B cell (primary cell): ENCODE measurements around the gene HIRA. TPM values are rescaled to one million over a fixed set of nuclear protein-coding genes. Genes with fewer than 3 reads are reported as not detected.

Source experiments
- ATAC-seq: fragments of 200-7000 bp; cut with Tn5 transposase; one replicate; pipeline ENCODE4 v1.10.0; 2021; ENCODE audit warnings: low read depth, mild to moderate bottlenecking, moderate number of reproducible peaks, moderate library complexity
- CTCF ChIA-PET: fragments of 350-600 bp; sonication (Branson Sonifier 250); formaldehyde crosslinking; loops from one replicate; lab custom pipeline; 2021; ENCODE audit warnings: antibody characterized with exemption, inconsistent platforms; lab: Charles Lee
- POLR2A ChIA-PET: fragments of 350-600 bp; sonication (Branson Sonifier 250); formaldehyde crosslinking; loops from one replicate; lab custom pipeline; 2021; ENCODE audit warnings: antibody characterized with exemption; lab: Charles Lee
- DNase-seq: peaks from one replicate; pipeline ENCODE4 v3.0.0; 2013
- H2AFZ ChIP-seq: 2 replicates; pipeline ENCODE4 v1.6.1; 2012; ENCODE audit warnings: mild to moderate bottlenecking, low read depth, low read length; ENCODE audit not compliant: insufficient read depth, poor library complexity, severe bottlenecking
- H3K27ac ChIP-seq, 2 donors: 1 replicate in 1 of 2; 2 replicates in 1 of 2; pipeline ENCODE4 v1.5.1; 2012 to 2013; ENCODE audit warnings: low read length in 2 of 2, mild to moderate bottlenecking in 2 of 2, moderate library complexity in 1 of 2
- H3K27me3 ChIP-seq, 4 experiments: fragments of 200-600 bp in 1 of 4; sonication (generic) in 1 of 4; replicated peaks in 1 of 4; 1 replicate in 2 of 4; 2 replicates in 2 of 4; pipeline versions ENCODE4 v1.6.1 to v1.7.0; 2013 to 2016; ENCODE audit warnings: low read length in 3 of 4, mild to moderate bottlenecking in 2 of 4, mixed read lengths in 1 of 4, moderate library complexity in 1 of 4; ENCODE audit not compliant: insufficient read depth in 4 of 4, control insufficient read depth in 3 of 4; ENCODE audit errors: control extremely low read depth in 1 of 4
- H3K36me3 ChIP-seq, 2 experiments: replicated peaks in 1 of 2; 1 replicate in 1 of 2; 2 replicates in 1 of 2; pipeline versions ENCODE4 v1.6.1 to v1.7.1; 2013; ENCODE audit warnings: low read length in 1 of 2; ENCODE audit not compliant: insufficient read depth in 2 of 2, control insufficient read depth in 1 of 2; ENCODE audit errors: control extremely low read depth in 1 of 2, extremely low read depth in 1 of 2
- H3K4me1 ChIP-seq, 2 donors: fragments of 200-600 bp in 1 of 2; sonication (generic) in 1 of 2; 1 replicate in 1 of 2; 2 replicates in 1 of 2; pipeline versions ENCODE4 v1.5.1 to v1.6.1; 2013 to 2017; ENCODE audit warnings: low read length in 2 of 2; ENCODE audit not compliant: control insufficient read depth in 2 of 2, insufficient read depth in 2 of 2
- H3K4me2 ChIP-seq: replicated peaks from 2 replicates; pipeline ENCODE3; 2012; ENCODE audit warnings: mild to moderate bottlenecking, low read depth, low read length; ENCODE audit not compliant: poor library complexity, severe bottlenecking
- H3K4me3 ChIP-seq, 5 experiments: fragments of 200-600 bp in 1 of 5; sonication (generic) in 1 of 5; 1 replicate in 3 of 5; 2 replicates in 2 of 5; pipeline versions ENCODE4 v1.5.1 to v1.7.0; 2011 to 2016; ENCODE audit warnings: low read length in 4 of 5, mild to moderate bottlenecking in 4 of 5, low read depth in 2 of 5, control low read depth in 1 of 5, moderate library complexity in 1 of 5; ENCODE audit not compliant: insufficient read depth in 1 of 5; ENCODE audit errors: control extremely low read depth in 1 of 5, extremely low read depth in 1 of 5
- H3K79me2 ChIP-seq: fragments of 200-600 bp; sonication (generic); one replicate; pipeline ENCODE4 v1.6.0; 2016; ENCODE audit warnings: low read length; ENCODE audit not compliant: control insufficient read depth, insufficient read depth
- H3K9ac ChIP-seq: fragments of 200-600 bp; sonication (generic); 2 replicates; pipeline ENCODE4 v1.6.1; 2017; ENCODE audit warnings: mild to moderate bottlenecking, low read length, moderate library complexity
- H3K9me3 ChIP-seq, 3 donors: one replicate each; pipeline versions ENCODE4 v1.6.1 to v1.7.1; 2013; ENCODE audit warnings: low read length in 2 of 3; ENCODE audit not compliant: control insufficient read depth in 2 of 3, insufficient read depth in 1 of 3; ENCODE audit errors: control extremely low read depth in 1 of 3
- H4K20me1 ChIP-seq: 2 replicates; pipeline ENCODE4 v1.6.0; 2012; ENCODE audit warnings: mild to moderate bottlenecking, low read length; ENCODE audit not compliant: insufficient read depth, control insufficient read depth, poor library complexity, severe bottlenecking
- H3K27ac Mint-ChIP-seq: one replicate; pipeline ENCODE4 v1.8.0; 2021; ENCODE audit warnings: mixed read lengths
- H3K27me3 Mint-ChIP-seq: one replicate; pipeline ENCODE4 v1.8.0; 2021; ENCODE audit warnings: mixed read lengths
- H3K4me1 Mint-ChIP-seq: one replicate; pipeline ENCODE4 v1.8.0; 2021; ENCODE audit warnings: mixed read lengths
- H3K4me3 Mint-ChIP-seq: one replicate; pipeline ENCODE4 v1.8.0; 2021; ENCODE audit warnings: mixed read lengths
- H3K9me3 Mint-ChIP-seq: one replicate; pipeline ENCODE4 v1.8.0; 2022; ENCODE audit warnings: mixed read lengths; ENCODE audit not compliant: insufficient read depth
- CTCF ChIP-seq: fragments of 200-600 bp; IDR thresholded peaks from one replicate; pipeline ENCODE4 v1.8.0; 2022; ENCODE audit warnings: antibody characterized with exemption, mild to moderate bottlenecking
- EZH2 ChIP-seq: IDR thresholded peaks from 2 replicates; pipeline ENCODE4 v1.6.1; 2012; ENCODE audit warnings: borderline replicate concordance, low read depth, mild to moderate bottlenecking, moderate library complexity, low read length; ENCODE audit not compliant: insufficient read depth, poor library complexity, severe bottlenecking
- WGBS: methylation state at CpG from one replicate; pipeline ENCODE4 v1.1.5; 2013; ENCODE audit warnings: missing lambda C conversion rate; ENCODE audit not compliant: insufficient coverage; 5-methylcytosine and 5-hydroxymethylcytosine counted together
- intact Hi-C: fragments of 100-400 bp; cut with micrococcal nuclease; formaldehyde crosslinking; loops from one replicate; pipeline ENCODE4 v1.10.0; 2022
- polyA plus RNA-seq: library from polyadenylated mRNA; depleted of rRNA; stranded (reverse); fragments of >200 nt; gene quantifications from 2 replicates; pipeline ENCODE4 v1.2.3, GENCODE V29; 2012
- total RNA-seq, 2 donors: library from RNA; stranded (reverse); fragments of 120-200 nt in 1 of 2; gene quantifications; 1 replicate in 1 of 2; 2 replicates in 1 of 2; pipeline versions ENCODE4 v1.2.3 to v1.2.4, GENCODE V29; 2013 to 2022

HIRA gene
- total and polyA plus RNA-seq, 2 donors (not counting 1 experiment from before 2014, with no cell fraction given): 28.3 to 34.5 TPM

- 96% methylated on average over 7 of the region's 7 CpGs for WGBS
- TF ChIP-seq EZH2 (no peak), CTCF (no peak)
- no peak overlapping the region for H3K27ac Mint-ChIP-seq
- no peaks in the 10 kb centered on the region for H3K9me3 Mint-ChIP-seq
- no peaks in the 10 kb centered on the region for H3K27me3 Mint-ChIP-seq
- intact Hi-C loops: no loop called here
- H3K9ac ChIP-seq: no peak overlapping the region
- no peak for ATAC-seq
- H3K79me2 ChIP-seq: peaks cover 35% of the 10 kb centered on the region
- H3K4me1 Mint-ChIP-seq: no peaks in the 10 kb centered on the region
- no peak for DNase-seq
- H3K9me3 ChIP-seq: no peaks in the 10 kb centered on the region
- H2AFZ ChIP-seq: no peak overlapping the region
- POLR2A ChIA-PET: no interaction called here
- H3K4me1 ChIP-seq: no peaks in the 10 kb centered on the region
- H3K27me3 ChIP-seq: no peaks in the 10 kb centered on the region
- no peak overlapping the region for H3K4me3 ChIP-seq
- no peak overlapping the region for H3K4me3 Mint-ChIP-seq
- peaks cover 3 to 94% of the 10 kb centered on the region in 2 experiments for H3K36me3 ChIP-seq
- H3K27ac ChIP-seq: no peak overlapping the region
- no peak overlapping the region for H3K4me2 ChIP-seq
- peaks cover 18% of the 10 kb centered on the region for H4K20me1 ChIP-seq
- CTCF ChIA-PET: no interaction called here
Measured at GRCh38 chr22:19469421-19469820, 37.9 kb upstream of the HIRA start.

DNA sequence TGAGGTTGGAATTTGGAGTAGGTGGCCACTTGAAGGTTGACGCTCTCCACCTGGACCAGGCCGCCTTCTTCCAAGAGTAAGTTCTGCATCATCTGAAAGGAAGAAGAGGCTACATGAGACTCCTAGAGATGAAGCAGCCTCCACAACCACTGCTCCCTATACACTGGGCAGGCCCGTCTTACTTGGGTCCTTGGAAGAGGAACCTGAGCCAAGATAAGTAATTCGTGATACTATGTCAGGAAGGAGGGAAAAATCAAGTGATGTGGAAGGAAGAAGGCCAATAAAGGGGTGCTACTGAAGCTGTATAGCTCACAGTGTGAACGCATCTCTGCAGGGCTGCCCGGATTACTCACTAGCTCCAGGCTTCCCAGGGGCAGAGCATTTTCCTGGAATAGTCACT lies 36.4 kb upstream of the HIRA start:
- intact Hi-C loops: no loop called here
- Histone ChIP-seq H3K27ac (no peak overlapping the region), H3K36me3 (peaks cover 3 to 88% of the 10 kb centered on the region in 2 experiments), H3K9me3 (no peaks in the 10 kb centered on the region), H3K4me2 (no peak overlapping the region), H2AFZ (no peak overlapping the region), H4K20me1 (peaks cover 5% of the 10 kb centered on the region), H3K9ac (no peak overlapping the region), H3K27me3 (no peaks in the 10 kb centered on the region), H3K4me3 (no peak overlapping the region), H3K4me1 (no peaks in the 10 kb centered on the region), H3K79me2 (peaks cover 23% of the 10 kb centered on the region)
- CTCF ChIA-PET: interaction anchor here (1.2 kb wide), 1 partner anchor 9 kb away, joined by 3 read pairs; no protein-coding TSS in a partner anchor
- ATAC-seq: no peak
- TF ChIP-seq EZH2 (no peak), CTCF (no peak)
- POLR2A ChIA-PET: no interaction called here
- no peaks in the 10 kb centered on the region for H3K4me1 Mint-ChIP-seq
- no peak overlapping the region for H3K4me3 Mint-ChIP-seq
- H3K27me3 Mint-ChIP-seq: no peaks in the 10 kb centered on the region
- 100% methylated on average over 4 of the region's 6 CpGs for WGBS
- no peak for DNase-seq
- H3K9me3 Mint-ChIP-seq: no peaks in the 10 kb centered on the region
- no peak overlapping the region for H3K27ac Mint-ChIP-seq
